Astrocyte (in vitro differentiated cells and primary cell): ENCODE measurements around the gene TBPL1. TPM values are rescaled to one million over a fixed set of nuclear protein-coding genes. Genes with fewer than 3 reads are reported as not detected.

Source experiments
- DNase-seq: peaks from one replicate; pipeline ENCODE4 v3.0.0-alpha.2; 2010; ENCODE audit warnings: low read depth
- FAIRE-seq: peaks from 2 replicates; lab custom pipeline; 2011; peaks lifted over from hg19 to GRCh38; lab: Jason Lieb, UNC
- H2AFZ ChIP-seq: 2 replicates; pipeline ENCODE4 v1.6.0; 2012; ENCODE audit warnings: low read depth, low read length, inconsistent platforms
- H3K27ac ChIP-seq: 2 replicates; pipeline ENCODE4 v1.5.1; 2011; ENCODE audit warnings: low read depth, low read length, inconsistent platforms
- H3K27me3 ChIP-seq: 2 replicates; pipeline ENCODE4 v1.6.0; 2011; ENCODE audit warnings: low read length, inconsistent platforms; ENCODE audit not compliant: insufficient read depth
- H3K36me3 ChIP-seq: 2 replicates; pipeline ENCODE4 v1.5.1; 2011; ENCODE audit warnings: low read length, inconsistent platforms; ENCODE audit not compliant: insufficient read depth
- H3K4me1 ChIP-seq: 2 replicates; pipeline ENCODE4 v1.5.1; 2011; ENCODE audit warnings: low read length, inconsistent platforms; ENCODE audit not compliant: insufficient read depth
- H3K4me2 ChIP-seq: 2 replicates; pipeline ENCODE4 v1.6.0; 2012; ENCODE audit warnings: low read length, inconsistent platforms
- H3K4me3 ChIP-seq: 2 replicates; pipeline ENCODE4 v1.5.1; 2011; ENCODE audit warnings: low read depth, mild to moderate bottlenecking, low read length, inconsistent platforms; ENCODE audit not compliant: insufficient read depth
- H3K79me2 ChIP-seq: 2 replicates; pipeline ENCODE4 v1.6.0; 2012; ENCODE audit warnings: mild to moderate bottlenecking, low read length, inconsistent platforms; ENCODE audit not compliant: insufficient read depth
- H3K9ac ChIP-seq: 2 replicates; pipeline ENCODE4 v1.6.0; 2012; ENCODE audit warnings: mild to moderate bottlenecking, low read length, inconsistent platforms
- H3K9me3 ChIP-seq: 2 replicates; pipeline ENCODE4 v1.5.1; 2012; ENCODE audit warnings: low read depth, mild to moderate bottlenecking, low read length, inconsistent platforms; ENCODE audit not compliant: insufficient read depth
- H4K20me1 ChIP-seq: 2 replicates; pipeline ENCODE4 v1.6.0; 2012; ENCODE audit warnings: low read length, inconsistent platforms; ENCODE audit not compliant: insufficient read depth
- H3K27ac Mint-ChIP-seq: one replicate; pipeline ENCODE4 v1.8.0; 2021; ENCODE audit warnings: mild to moderate bottlenecking, mixed read lengths; ENCODE audit not compliant: unreplicated experiment
- H3K27me3 Mint-ChIP-seq: one replicate; pipeline ENCODE4 v1.8.0; 2021; ENCODE audit warnings: low read depth, mixed read lengths; ENCODE audit not compliant: unreplicated experiment
- H3K36me3 Mint-ChIP-seq: one replicate; pipeline ENCODE4 v1.8.0; 2021; ENCODE audit warnings: low read depth, mixed read lengths; ENCODE audit not compliant: unreplicated experiment
- H3K4me1 Mint-ChIP-seq: one replicate; pipeline ENCODE4 v1.8.0; 2021; ENCODE audit warnings: low read depth, mixed read lengths; ENCODE audit not compliant: unreplicated experiment
- H3K4me3 Mint-ChIP-seq: one replicate; pipeline ENCODE4 v1.8.0; 2021; ENCODE audit warnings: mild to moderate bottlenecking, moderate library complexity, mixed read lengths; ENCODE audit not compliant: unreplicated experiment
- H3K9me3 Mint-ChIP-seq: one replicate; pipeline ENCODE4 v1.8.0; 2021; ENCODE audit warnings: mild to moderate bottlenecking, mixed read lengths; ENCODE audit not compliant: unreplicated experiment
- CTCF ChIP-seq: IDR thresholded peaks from 2 replicates; pipeline ENCODE4 v1.5.1; 2011; ENCODE audit warnings: low read depth, mild to moderate bottlenecking, inconsistent platforms, low read length, moderate library complexity; ENCODE audit not compliant: insufficient read depth
- EZH2 ChIP-seq: IDR thresholded peaks from 2 replicates; pipeline ENCODE4 v1.6.1; 2012; ENCODE audit warnings: mild to moderate bottlenecking, low read length, inconsistent platforms; ENCODE audit not compliant: insufficient read depth
- total RNA-seq: library from RNA; stranded (reverse); gene quantifications from 2 replicates; pipeline ENCODE4 v1.2.1, GENCODE V29; 2021

The TBPL1 gene
- total RNA-seq, 1 donor from 2014 or later, result 54.0 TPM

- H3K27me3 Mint-ChIP-seq, result no peaks in the 10 kb centered on the region
- H3K36me3 ChIP-seq, result no peaks in the 10 kb centered on the region
- no peaks in the 10 kb centered on the region for H3K9me3 ChIP-seq
- H3K4me1 Mint-ChIP-seq, result peaks cover 18% of the 10 kb centered on the region
- no peak overlapping the region for H3K9ac ChIP-seq
- no peak overlapping the region for H3K4me2 ChIP-seq
- DNase-seq, result no peak
- peaks cover 13% of the 10 kb centered on the region for H3K4me1 ChIP-seq
- H2AFZ ChIP-seq, result no peak overlapping the region
- no peaks in the 10 kb centered on the region for H3K9me3 Mint-ChIP-seq
- no peak for FAIRE-seq
- peaks cover 91% of the 10 kb centered on the region for H3K79me2 ChIP-seq
- H3K36me3 Mint-ChIP-seq, result no peaks in the 10 kb centered on the region
- H4K20me1 ChIP-seq, result peaks cover 74% of the 10 kb centered on the region
- no peak overlapping the region for H3K27ac Mint-ChIP-seq
- TF ChIP-seq CTCF, result no peak
- TF ChIP-seq EZH2, result no peak
- H3K4me3 ChIP-seq, result no peak overlapping the region
- no peak overlapping the region for H3K4me3 Mint-ChIP-seq
- no peaks in the 10 kb centered on the region for H3K27me3 ChIP-seq
- no peak overlapping the region for H3K27ac ChIP-seq
Measured at GRCh38 chr6:133957227-133957626, 4.2 kb downstream of the TBPL1 start.

- FAIRE-seq (no peak), DNase-seq (no peak)
- TF ChIP-seq EZH2 (no peak), CTCF (no peak)
- Histone ChIP-seq H3K36me3 (no peaks in the 10 kb centered on the region), H3K9me3 (no peaks in the 10 kb centered on the region), H3K9ac (no peak overlapping the region), H3K79me2 (peaks cover 97% of the 10 kb centered on the region), H4K20me1 (peaks cover 80% of the 10 kb centered on the region), H2AFZ (no peak overlapping the region), H3K4me2 (no peak overlapping the region), H3K27ac (no peak overlapping the region), H3K4me3 (no peak overlapping the region), H3K27me3 (no peaks in the 10 kb centered on the region), H3K4me1 (peaks cover 13% of the 10 kb centered on the region)
- Mint-ChIP-seq H3K4me1 (peaks cover 22% of the 10 kb centered on the region), H3K27ac (no peak overlapping the region), H3K4me3 (no peak overlapping the region), H3K9me3 (no peaks in the 10 kb centered on the region), H3K36me3 (no peaks in the 10 kb centered on the region), H3K27me3 (no peaks in the 10 kb centered on the region)
Measured at GRCh38 chr6:133957780-133958242, 4.8 kb downstream of the TBPL1 start.

GRCh38 chr6:133958791-133959190 lies 5.8 kb downstream of the TBPL1 start:
- Mint-ChIP-seq H3K4me3 (no peak overlapping the region), H3K36me3 (no peaks in the 10 kb centered on the region), H3K9me3 (no peaks in the 10 kb centered on the region), H3K27ac (no peak overlapping the region), H3K4me1 (peaks cover 23% of the 10 kb centered on the region), H3K27me3 (no peaks in the 10 kb centered on the region)
- no peak overlapping the region for H3K9ac ChIP-seq
- no peak overlapping the region for H3K4me3 ChIP-seq
- DNase-seq (no peak), FAIRE-seq (no peak)
- H3K27ac ChIP-seq, result no peak overlapping the region
- no peak for TF ChIP-seq CTCF
- no peak for TF ChIP-seq EZH2
- H3K36me3 ChIP-seq, result no peaks in the 10 kb centered on the region
- no peaks in the 10 kb centered on the region for H3K27me3 ChIP-seq
- H3K9me3 ChIP-seq, result no peaks in the 10 kb centered on the region
- peaks cover 96% of the 10 kb centered on the region for H3K79me2 ChIP-seq
- no peak overlapping the region for H2AFZ ChIP-seq
- no peak overlapping the region for H3K4me2 ChIP-seq
- H4K20me1 ChIP-seq, result peaks cover 83% of the 10 kb centered on the region
- H3K4me1 ChIP-seq, result peaks cover 11% of the 10 kb centered on the region
